Neuronal stem cell (in vitro differentiated cells): Measurements from ENCODE around the gene KCNS1.

ENCODE experiments used
- DNase-seq: peaks from one replicate; pipeline ENCODE4 v3.0.0-alpha.2; 2013; ENCODE audit warnings: low spot score
- H2AFZ ChIP-seq: one replicate; pipeline ENCODE4 v1.6.1; 2013; ENCODE audit warnings: mild to moderate bottlenecking, low read length, inconsistent platforms
- H2AK5ac ChIP-seq: 2 replicates; pipeline ENCODE4 v1.6.1; 2013; ENCODE audit warnings: low read depth, mild to moderate bottlenecking, inconsistent platforms, low read length, moderate library complexity, mixed read lengths
- H2BK120ac ChIP-seq: 2 replicates; pipeline ENCODE4 v1.6.1; 2013; ENCODE audit warnings: low read depth, mild to moderate bottlenecking, inconsistent platforms, low read length, moderate library complexity, mixed read lengths
- H2BK12ac ChIP-seq: one replicate; pipeline ENCODE4 v1.6.1; 2013; ENCODE audit warnings: low read length, inconsistent platforms
- H2BK15ac ChIP-seq: 2 replicates; pipeline ENCODE4 v1.6.1; 2013; ENCODE audit warnings: mild to moderate bottlenecking, low read length, inconsistent platforms, mixed read lengths
- H2BK5ac ChIP-seq: one replicate; pipeline ENCODE4 v1.6.1; 2013; ENCODE audit warnings: inconsistent platforms, mild to moderate bottlenecking, low read length, moderate library complexity
- H3K14ac ChIP-seq: one replicate; pipeline ENCODE4 v1.6.1; 2013; ENCODE audit warnings: low read length, inconsistent platforms
- H3K18ac ChIP-seq: 2 replicates; pipeline ENCODE4 v1.6.1; 2013; ENCODE audit warnings: low read length, inconsistent platforms
- H3K23ac ChIP-seq: 2 replicates; pipeline ENCODE4 v1.6.1; 2013; ENCODE audit warnings: low read depth, mild to moderate bottlenecking, mixed read lengths, low read length, inconsistent platforms; ENCODE audit not compliant: poor library complexity
- H3K27ac ChIP-seq: replicated peaks from 3 replicates; pipeline ENCODE4 v1.5.1; 2013; ENCODE audit warnings: low read length, inconsistent platforms
- H3K27me3 ChIP-seq, 3 experiments: 2 replicates each; pipeline ENCODE4 v1.6.1; 2013; ENCODE audit warnings: low read length in 3 of 3, mild to moderate bottlenecking in 2 of 3, inconsistent platforms in 1 of 3, low read depth in 1 of 3, mixed read lengths in 1 of 3, moderate library complexity in 1 of 3; ENCODE audit not compliant: control insufficient read depth in 3 of 3, insufficient read depth in 3 of 3
- H3K36me3 ChIP-seq, 2 donors: replicated peaks in 1 of 2; 2 replicates each; pipeline ENCODE4 v1.6.1; 2013; ENCODE audit warnings: low read length in 2 of 2; ENCODE audit not compliant: control insufficient read depth in 2 of 2, insufficient read depth in 2 of 2
- H3K4ac ChIP-seq: 2 replicates; pipeline ENCODE4 v1.6.1; 2013; ENCODE audit warnings: inconsistent platforms, mild to moderate bottlenecking, low read length, moderate library complexity
- H3K4me1 ChIP-seq, 2 donors: 1 replicate in 1 of 2; 2 replicates in 1 of 2; pipeline ENCODE4 v1.6.1; 2013; ENCODE audit warnings: low read length in 2 of 2, low read depth in 1 of 2; ENCODE audit not compliant: control insufficient read depth in 2 of 2, insufficient read depth in 1 of 2
- H3K4me2 ChIP-seq: one replicate; pipeline ENCODE4 v1.6.1; 2013; ENCODE audit warnings: mild to moderate bottlenecking, low read length, inconsistent platforms; ENCODE audit not compliant: insufficient read depth, poor library complexity, severe bottlenecking
- H3K4me3 ChIP-seq, 2 donors: 2 replicates each; pipeline ENCODE4 v1.5.1; 2013; ENCODE audit warnings: low read length in 2 of 2, mild to moderate bottlenecking in 2 of 2, inconsistent platforms in 1 of 2, moderate library complexity in 1 of 2
- H3K79me1 ChIP-seq: one replicate; pipeline ENCODE4 v1.6.1; 2013; ENCODE audit warnings: low read depth, mild to moderate bottlenecking, inconsistent platforms, low read length, moderate library complexity
- H3K9ac ChIP-seq: one replicate; pipeline ENCODE4 v1.6.1; 2013; ENCODE audit warnings: mild to moderate bottlenecking, low read depth, low read length, inconsistent platforms; ENCODE audit not compliant: poor library complexity
- H3K9me3 ChIP-seq, 2 donors: replicated peaks in 1 of 2; 2 replicates each; pipeline versions ENCODE3 to v1.6.1; 2013; ENCODE audit warnings: low read length in 2 of 2, mild to moderate bottlenecking in 2 of 2, inconsistent platforms in 1 of 2, low read depth in 1 of 2, mixed read lengths in 1 of 2, moderate library complexity in 1 of 2; ENCODE audit not compliant: control insufficient read depth in 2 of 2, insufficient read depth in 1 of 2
- H4K8ac ChIP-seq: one replicate; pipeline ENCODE4 v1.6.1; 2013; ENCODE audit warnings: low read depth, mild to moderate bottlenecking, inconsistent platforms, low read length, moderate library complexity
- H4K91ac ChIP-seq: one replicate; pipeline ENCODE4 v1.6.1; 2013; ENCODE audit warnings: low read length, low read depth, mild to moderate bottlenecking, inconsistent platforms; ENCODE audit not compliant: poor library complexity
- WGBS, 2 donors: extraction: QIAGEN DNeasy Blood & Tissue Kit; methylation state at CpG; one replicate each; pipeline ENCODE4 v1.1.7; 2013; ENCODE audit warnings: missing lambda C conversion rate in 2 of 2, mixed read lengths in 1 of 2; ENCODE audit not compliant: insufficient read length in 2 of 2, insufficient replicate concordance in 1 of 2; ENCODE audit errors: extremely low coverage in 2 of 2; 5-methylcytosine and 5-hydroxymethylcytosine counted together

KCNS1 gene

GRCh38 chr20:45082468-45082867, 18.5 kb downstream of the KCNS1 start:
- Histone ChIP-seq H3K18ac (no peak overlapping the region), H3K4me1 (no peaks in the 10 kb centered on the region), H3K4ac (no peak overlapping the region), H2BK5ac (no peak overlapping the region), H2BK12ac (no peak overlapping the region), H3K14ac (no peak overlapping the region), H3K4me2 (no peak overlapping the region), H4K91ac (no peak overlapping the region), H3K23ac (no peak overlapping the region), H3K4me3 (no peak overlapping the region), H3K27ac (no peak overlapping the region), H3K36me3 (peaks cover 6 to 45% of the 10 kb centered on the region in 2 donors), H2BK120ac (no peak overlapping the region), H3K9me3 (peaks cover 3 to 10% of the 10 kb centered on the region in 2 donors), H3K79me1 (no peaks in the 10 kb centered on the region), H3K9ac (no peak overlapping the region), H2AFZ (no peak overlapping the region), H2BK15ac (no peak overlapping the region), H2AK5ac (no peak overlapping the region), H3K27me3 (no peaks in the 10 kb centered on the region), H4K8ac (no peak overlapping the region)
- WGBS, 2 donors: no CpG with 5 or more reads among the region's 3 CpGs
- no peak for DNase-seq

GRCh38 chr20:45080867-45081624, 19.9 kb downstream of the KCNS1 start:
- no peak overlapping the region for H2BK15ac ChIP-seq
- H3K9me3 ChIP-seq: peaks cover 3 to 10% of the 10 kb centered on the region in 2 donors
- H2AFZ ChIP-seq: no peak overlapping the region
- no CpG with 5 or more reads among the region's 5 CpGs for WGBS, 2 donors
- no peak overlapping the region for H4K91ac ChIP-seq
- H3K36me3 ChIP-seq: peaks cover 8 to 57% of the 10 kb centered on the region in 2 donors
- no peaks in the 10 kb centered on the region for H3K79me1 ChIP-seq
- H3K4me2 ChIP-seq: no peak overlapping the region
- H3K23ac ChIP-seq: no peak overlapping the region
- H4K8ac ChIP-seq: no peak overlapping the region
- H2BK5ac ChIP-seq: no peak overlapping the region
- no peak overlapping the region for H3K4ac ChIP-seq
- H3K9ac ChIP-seq: no peak overlapping the region
- no peak overlapping the region for H3K18ac ChIP-seq
- no peak overlapping the region for H3K4me3 ChIP-seq
- no peak overlapping the region for H2BK12ac ChIP-seq
- H3K27me3 ChIP-seq: no peaks in the 10 kb centered on the region
- no peak overlapping the region for H2AK5ac ChIP-seq
- no peak for DNase-seq
- H3K4me1 ChIP-seq: no peaks in the 10 kb centered on the region
- no peak overlapping the region for H2BK120ac ChIP-seq
- no peak overlapping the region for H3K27ac ChIP-seq
- H3K14ac ChIP-seq: no peak overlapping the region

- Histone ChIP-seq H3K14ac (no peak overlapping the region), H3K23ac (no peak overlapping the region), H3K4ac (no peak overlapping the region), H2BK15ac (no peak overlapping the region), H3K9ac (no peak overlapping the region), H4K8ac (no peak overlapping the region), H3K4me3 (no peak overlapping the region), H3K27ac (no peak overlapping the region), H3K4me2 (no peak overlapping the region), H2BK120ac (no peak overlapping the region), H3K79me1 (no peaks in the 10 kb centered on the region), H3K18ac (no peak overlapping the region), H3K9me3 (peaks cover 0 to 5% of the 10 kb centered on the region in 2 donors), H4K91ac (no peak overlapping the region), H3K36me3 (peaks cover 19 to 69% of the 10 kb centered on the region in 2 donors), H2AFZ (no peak overlapping the region), H2BK12ac (no peak overlapping the region), H2BK5ac (no peak overlapping the region), H3K4me1 (no peaks in the 10 kb centered on the region), H3K27me3 (no peaks in the 10 kb centered on the region), H2AK5ac (no peak overlapping the region)
- no peak for DNase-seq
- WGBS, 2 donors: no CpG with 5 or more reads among the region's 3 CpGs
Observed at GRCh38 chr20:45077559-45077958, 23.4 kb downstream of the KCNS1 start.

GRCh38 chr20:45073221-45073620, 27.7 kb downstream of the KCNS1 start:
- Histone ChIP-seq H2BK15ac (no peak overlapping the region), H3K14ac (no peak overlapping the region), H3K27ac (no peak overlapping the region), H3K4ac (no peak overlapping the region), H2BK120ac (no peak overlapping the region), H2BK12ac (no peak overlapping the region), H3K36me3 (peaks cover 13 to 39% of the 10 kb centered on the region in 2 donors), H2AFZ (no peak overlapping the region), H3K27me3 (no peaks in the 10 kb centered on the region), H3K9ac (no peak overlapping the region), H4K8ac (no peak overlapping the region), H3K4me2 (no peak overlapping the region), H3K79me1 (peaks cover under 1% of the 10 kb centered on the region), H3K9me3 (no peaks in the 10 kb centered on the region), H4K91ac (no peak overlapping the region), H3K4me1 (no peaks in the 10 kb centered on the region), H3K23ac (no peak overlapping the region), H3K18ac (no peak overlapping the region), H3K4me3 (no peak overlapping the region), H2BK5ac (no peak overlapping the region), H2AK5ac (no peak overlapping the region)
- no peak for DNase-seq
- WGBS, 2 donors: no CpG with 5 or more reads among the region's 3 CpGs
